ENCODE data around the gene PMF1.

DNA sequence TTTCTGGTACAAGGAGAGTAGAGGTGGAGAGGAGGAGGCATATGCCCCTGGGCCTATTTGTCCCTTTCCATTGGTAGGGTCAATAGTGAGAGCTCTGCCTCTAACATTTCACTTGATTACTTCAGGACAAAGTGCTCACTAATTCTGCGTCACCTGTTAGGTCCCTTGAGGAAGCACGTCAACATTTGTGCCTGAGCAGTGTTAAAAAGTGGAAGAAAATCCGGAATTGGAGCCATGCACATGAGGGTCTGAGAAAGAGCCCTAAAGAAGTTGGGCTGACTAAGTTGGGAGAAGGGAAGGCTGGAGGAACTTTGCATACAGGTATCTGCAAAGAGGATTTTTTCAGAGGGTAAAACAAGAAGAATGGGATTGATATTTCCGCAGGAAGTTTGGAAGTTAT, 17.0 kb upstream of the PMF1 start:
- TF ChIP-seq, protein P1, sequence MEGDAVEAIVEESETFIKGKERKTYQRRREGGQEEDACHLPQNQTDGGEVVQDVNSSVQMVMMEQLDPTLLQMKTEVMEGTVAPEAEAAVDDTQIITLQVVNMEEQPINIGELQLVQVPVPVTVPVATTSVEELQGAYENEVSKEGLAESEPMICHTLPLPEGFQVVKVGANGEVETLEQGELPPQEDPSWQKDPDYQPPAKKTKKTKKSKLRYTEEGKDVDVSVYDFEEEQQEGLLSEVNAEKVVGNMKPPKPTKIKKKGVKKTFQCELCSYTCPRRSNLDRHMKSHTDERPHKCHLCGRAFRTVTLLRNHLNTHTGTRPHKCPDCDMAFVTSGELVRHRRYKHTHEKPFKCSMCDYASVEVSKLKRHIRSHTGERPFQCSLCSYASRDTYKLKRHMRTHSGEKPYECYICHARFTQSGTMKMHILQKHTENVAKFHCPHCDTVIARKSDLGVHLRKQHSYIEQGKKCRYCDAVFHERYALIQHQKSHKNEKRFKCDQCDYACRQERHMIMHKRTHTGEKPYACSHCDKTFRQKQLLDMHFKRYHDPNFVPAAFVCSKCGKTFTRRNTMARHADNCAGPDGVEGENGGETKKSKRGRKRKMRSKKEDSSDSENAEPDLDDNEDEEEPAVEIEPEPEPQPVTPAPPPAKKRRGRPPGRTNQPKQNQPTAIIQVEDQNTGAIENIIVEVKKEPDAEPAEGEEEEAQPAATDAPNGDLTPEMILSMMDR (IDR thresholded peaks at IDR 0.05 in 4 of 5, conservative IDR thresholded peaks at IDR 0.05 in 1 of 5), result no peak
- TF ChIP-seq POLR2A (IDR thresholded peaks at IDR 0.05), result no peak

All from gastrocnemius medialis (tissue), 4 donors.